K562 (cell line): ENCODE measurements around the gene DNAH3. TPM values are rescaled to one million over a fixed set of nuclear protein-coding genes. Genes with fewer than 3 reads are reported as not detected.

Experiments
- ATF7 ChIP-seq: fragments of 450-650 bp; IDR thresholded peaks from 2 replicates; pipeline ENCODE4 v1.7.1; 2014; ENCODE audit warnings: mild to moderate bottlenecking, moderate library complexity
- CAMTA2 ChIP-seq: fragments of 250-450 bp; sonication (Bioruptor Pico); conservative IDR thresholded peaks from 2 replicates; pipeline ENCODE4 v1.5.1; 2022
- EP400 ChIP-seq: fragments of 450-650 bp; IDR thresholded peaks from 2 replicates; pipeline ENCODE4 v1.6.1; 2017; ENCODE audit warnings: antibody characterized with exemption, mild to moderate bottlenecking, moderate library complexity
- EWSR1 ChIP-seq: fragments of 450-650 bp; IDR thresholded peaks from 2 replicates; pipeline ENCODE4 v1.6.1; 2018; ENCODE audit warnings: borderline replicate concordance, mild to moderate bottlenecking, low read depth, moderate library complexity; ENCODE audit not compliant: partially characterized antibody
- FOXK1 ChIP-seq: sonication (generic); formaldehyde crosslinking; IDR thresholded peaks from 2 replicates; pipeline ENCODE4 v1.8.0; 2022; ENCODE audit warnings: missing genetic modification reagents, mild to moderate bottlenecking, borderline replicate concordance
- FOXM1 ChIP-seq, 2 experiments: fragments of 450-650 bp in 1 of 2; sonication (generic) in 1 of 2; formaldehyde crosslinking in 1 of 2; IDR thresholded peaks; 2 replicates each; pipeline versions ENCODE4 v1.6.1 to v1.9.0; 2017 to 2022; ENCODE audit warnings: low read depth in 2 of 2, mild to moderate bottlenecking in 2 of 2, missing genetic modification reagents in 1 of 2, moderate library complexity in 1 of 2
- HBP1 ChIP-seq: fragments of 450-650 bp; formaldehyde crosslinking; IDR thresholded peaks from 2 replicates; pipeline ENCODE4 v1.4.0; 2022; ENCODE audit warnings: missing genetic modification characterization
- POLR2A ChIP-seq: fragments of 450-650 bp; conservative IDR thresholded peaks from 2 replicates; pipeline ENCODE4 v1.6.1; 2016
- PPARD ChIP-seq: fragments of 250-450 bp; sonication (Bioruptor Pico); IDR thresholded peaks from 2 replicates; pipeline ENCODE4 v1.8.0; 2022; ENCODE audit warnings: inconsistent platforms, mild to moderate bottlenecking, moderate library complexity
- REST ChIP-seq, 2 experiments: fragments of 450-650 bp; formaldehyde crosslinking in 1 of 2; IDR thresholded peaks; 2 replicates each; pipeline versions ENCODE4 v1.4.0 to v1.6.1; 2014 to 2020; ENCODE audit warnings: mild to moderate bottlenecking in 2 of 2, borderline replicate concordance in 1 of 2, low read depth in 1 of 2
- TARDBP ChIP-seq: fragments of 450-650 bp; IDR thresholded peaks from 2 replicates; pipeline ENCODE4 v1.6.1; 2016
- XRCC5 ChIP-seq: fragments of 200-400 bp; formaldehyde crosslinking; IDR thresholded peaks from 2 replicates; pipeline ENCODE4 v1.6.1; 2017; ENCODE audit warnings: low read depth, mild to moderate bottlenecking, low read length
- ZNF384 ChIP-seq: IDR thresholded peaks from 2 replicates; pipeline ENCODE4 v1.6.1; 2012; ENCODE audit warnings: low read depth, low read length, improper control_type of control experiment
- ZNF395 ChIP-seq: fragments of 200-800 bp; sonication (Bioruptor generic); IDR thresholded peaks from 2 replicates; pipeline ENCODE4 v1.6.1; 2017; ENCODE audit warnings: missing genetic modification characterization, missing compliant biosample characterization
- polyA plus RNA-seq, 8 experiments: library from polyadenylated mRNA; depleted of rRNA in 4 of 8; stranded (reverse) in 5 of 8; unstranded in 3 of 8; fragments of >200 nt; fragmentation: Nextera tagmentation in 2 of 8; fragmentation: Illumina TruSeq in 1 of 8; extraction: Ambion mirVana in 2 of 8; extraction: Trizol in 1 of 8; gene quantifications; 2 replicates each; pipeline versions ENCODE4 v1.2.1 to v1.2.3, GENCODE V29; 2011 to 2014; ENCODE audit warnings: inconsistent platforms in 1 of 8, missing spikeins in 1 of 8
- total RNA-seq, 7 experiments: library from RNA; depleted of rRNA in 6 of 7; stranded (reverse); fragments of >200 nt in 6 of 7; fragmentation: Illumina TruSeq in 2 of 7; extraction: Trizol in 2 of 7; gene quantifications; 2 replicates each; pipeline versions ENCODE4 v1.2.1 to v1.2.3, GENCODE V29; 2011 to 2021; ENCODE audit warnings: low replicate concordance in 1 of 7
- TF ChIP-seq, protein P1 (sequence below): fragments of 250-450 bp; sonication (Bioruptor Pico); IDR thresholded peaks from 2 replicates; pipeline ENCODE4 v1.8.0; 2022; ENCODE audit warnings: moderate library complexity, mild to moderate bottlenecking, inconsistent platforms

Gene DNAH3
- total and polyA plus RNA-seq, 9 of the 15 experiments (the other 6 are each of a cell fraction or from before 2014, with no cell fraction given) = 0.32 to 0.84 (median 0.44) TPM

DNA sequence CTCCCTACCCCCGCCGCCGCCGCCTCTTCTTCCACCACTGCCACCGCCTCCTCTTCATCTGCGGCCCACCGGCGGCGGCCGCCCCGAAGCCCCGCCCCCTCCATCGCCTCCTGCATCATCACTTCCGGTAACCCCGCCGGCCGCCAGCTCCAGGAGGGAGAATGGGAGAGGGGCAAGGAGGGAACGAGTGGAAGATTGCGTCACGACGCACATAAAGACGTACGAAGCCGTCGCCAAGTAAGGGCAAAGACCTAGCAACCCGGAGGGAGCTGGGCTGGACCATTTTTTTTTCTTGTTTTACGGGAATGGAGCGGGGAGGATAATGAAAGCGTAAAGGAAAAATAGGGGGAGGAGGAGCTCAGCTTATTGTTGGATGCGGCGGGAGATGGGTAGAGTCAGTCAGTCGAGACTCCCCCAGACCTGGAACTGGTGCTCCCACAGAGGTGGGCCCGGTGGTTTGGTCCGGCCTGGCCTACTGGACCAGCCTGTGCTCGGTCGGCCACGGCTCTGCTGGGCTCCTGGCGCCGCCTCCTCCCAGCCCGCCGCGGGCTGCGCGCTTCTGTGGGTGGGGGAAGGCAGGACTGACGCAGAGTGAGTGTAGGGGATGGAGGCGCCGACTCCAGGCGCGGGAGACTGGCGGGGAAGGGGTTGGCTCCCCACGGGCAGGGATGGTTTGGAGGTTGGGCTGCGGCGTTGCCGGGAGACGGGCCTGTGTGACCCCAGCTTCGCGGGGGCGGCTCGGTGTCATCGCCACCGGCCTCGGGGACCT is 250.2 kb downstream of the DNAH3 start, which contains the start of the genes DCUN1D3 and LYRM1 (continued):
- no peak for TF ChIP-seq FOXM1 (IDR thresholded peaks at IDR 0.05; ENCODE audit: low read depth)
- TF ChIP-seq FOXM1 (CRISPR knock-in tag; IDR thresholded peaks at IDR 0.05; ENCODE audit: low read depth) = no peak
- TF ChIP-seq FOXK1 (CRISPR knock-in tag) = no peak
- no peak; the same call in 1 of the 2 replicates for TF ChIP-seq TARDBP
- TF ChIP-seq ZNF395 (CRISPR knock-in tag) = peak; percentile 63
- TF ChIP-seq ATF7 = peak; percentile 99
- no peak for TF ChIP-seq CAMTA2
- peak; percentile 83 for TF ChIP-seq POLR2A
- no peak for TF ChIP-seq PPARD (CRISPR knock-in tag)
- no peak for TF ChIP-seq REST (IDR thresholded peaks at IDR 0.05; ENCODE audit: borderline replicate concordance)
- peak; percentile 68; the same call in 1 of the 2 replicates for TF ChIP-seq REST (CRISPR knock-in tag; IDR thresholded peaks at IDR 0.05; ENCODE audit: low read depth)
- TF ChIP-seq XRCC5 = peak; percentile 36; the same call in 1 of the 2 replicates
- peak; percentile 55 for TF ChIP-seq EP400
- 0 out of 2 replicates have a peak, but pooled peaks have one; percentile 8 for TF ChIP-seq HBP1 (CRISPR knock-in tag)
- peak; percentile 63 for TF ChIP-seq ZNF384
- no peak for TF ChIP-seq EWSR1
- TF ChIP-seq, protein P1, sequence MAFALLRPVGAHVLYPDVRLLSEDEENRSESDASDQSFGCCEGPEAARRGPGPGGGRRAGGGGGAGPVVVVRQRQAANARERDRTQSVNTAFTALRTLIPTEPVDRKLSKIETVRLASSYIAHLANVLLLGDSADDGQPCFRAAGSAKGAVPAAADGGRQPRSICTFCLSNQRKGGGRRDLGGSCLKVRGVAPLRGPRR = no peak
